ENCODE data around the gene PLAC8. TPM values are rescaled to one million over a fixed set of nuclear protein-coding genes. Genes with fewer than 3 reads are reported as not detected.

PLAC8 gene
- total RNA-seq, 2 experiments from 2014 or later: 249 to 259 TPM

- CTCF ChIA-PET: no interaction called here
- Mint-ChIP-seq H3K36me3 (ENCODE audit: low read depth) (no peaks in the 10 kb centered on the region), H3K27ac (no peak overlapping the region), H3K27me3 (no peaks in the 10 kb centered on the region), H3K4me3 (no peak overlapping the region), H3K9me3 (no peaks in the 10 kb centered on the region), H3K4me1 (ENCODE audit: low read depth) (peaks cover 16% of the 10 kb centered on the region)
- intact Hi-C loops (cut with DNase I, micrococcal nuclease): no loop called here
- H3K4me1 ChIP-seq (ENCODE audit: insufficient read depth, low read length): peaks cover 10% of the 10 kb centered on the region
- H3K27me3 ChIP-seq (ENCODE audit: control insufficient read depth in 1 of 2, insufficient read depth in 2 of 2, low read length in 2 of 2): no peaks in the 10 kb centered on the region
- no peak overlapping the region for H3K4me3 ChIP-seq (ENCODE audit: low read length)
- H3K36me3 ChIP-seq (ENCODE audit: insufficient read depth, low read length): no peaks in the 10 kb centered on the region
- POLR2A ChIA-PET: no interaction called here
- DNase-seq: peak in 1 of 14 experiments; percentile 36
- peaks cover 0 to 4% of the 10 kb centered on the region in 2 experiments for H3K9me3 ChIP-seq (ENCODE audit: control insufficient read depth in 1 of 2, insufficient read depth in 1 of 2, low read length in 2 of 2)
- ATAC-seq (ENCODE audit: poor library complexity): no peak
- no peak overlapping the region for H3K27ac ChIP-seq (ENCODE audit: low read depth in 1 of 2, low read length in 2 of 2)
- TF ChIP-seq, protein P1, sequence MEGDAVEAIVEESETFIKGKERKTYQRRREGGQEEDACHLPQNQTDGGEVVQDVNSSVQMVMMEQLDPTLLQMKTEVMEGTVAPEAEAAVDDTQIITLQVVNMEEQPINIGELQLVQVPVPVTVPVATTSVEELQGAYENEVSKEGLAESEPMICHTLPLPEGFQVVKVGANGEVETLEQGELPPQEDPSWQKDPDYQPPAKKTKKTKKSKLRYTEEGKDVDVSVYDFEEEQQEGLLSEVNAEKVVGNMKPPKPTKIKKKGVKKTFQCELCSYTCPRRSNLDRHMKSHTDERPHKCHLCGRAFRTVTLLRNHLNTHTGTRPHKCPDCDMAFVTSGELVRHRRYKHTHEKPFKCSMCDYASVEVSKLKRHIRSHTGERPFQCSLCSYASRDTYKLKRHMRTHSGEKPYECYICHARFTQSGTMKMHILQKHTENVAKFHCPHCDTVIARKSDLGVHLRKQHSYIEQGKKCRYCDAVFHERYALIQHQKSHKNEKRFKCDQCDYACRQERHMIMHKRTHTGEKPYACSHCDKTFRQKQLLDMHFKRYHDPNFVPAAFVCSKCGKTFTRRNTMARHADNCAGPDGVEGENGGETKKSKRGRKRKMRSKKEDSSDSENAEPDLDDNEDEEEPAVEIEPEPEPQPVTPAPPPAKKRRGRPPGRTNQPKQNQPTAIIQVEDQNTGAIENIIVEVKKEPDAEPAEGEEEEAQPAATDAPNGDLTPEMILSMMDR (IDR thresholded peaks at IDR 0.05): no peak
Observed at GRCh38 chr4:83128240-83128929, 13.9 kb upstream of the PLAC8 start.

DNA sequence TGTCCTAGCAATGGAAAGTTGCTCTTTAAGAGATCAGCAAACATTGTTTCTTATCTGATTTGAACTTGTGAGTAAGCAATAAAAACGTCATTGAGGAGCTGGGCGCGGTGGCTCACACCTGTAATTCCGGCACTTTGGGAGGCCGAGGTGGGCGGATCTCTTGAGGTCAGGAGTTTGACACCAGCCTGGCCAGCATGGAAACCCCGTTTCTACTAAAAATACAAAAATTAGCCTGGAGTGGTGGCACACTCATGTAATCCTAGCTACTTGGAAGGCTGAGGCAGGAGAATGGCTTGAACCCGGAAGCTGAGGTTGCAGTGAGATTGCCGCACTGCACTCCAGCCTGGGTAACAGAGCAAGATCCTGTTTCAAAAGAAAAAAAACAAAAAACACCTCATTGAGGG, 11.2 kb upstream of the PLAC8 start:
- Histone ChIP-seq H3K36me3 (ENCODE audit: insufficient read depth, low read length) (no peaks in the 10 kb centered on the region), H3K4me1 (ENCODE audit: insufficient read depth, low read length) (peaks cover 10% of the 10 kb centered on the region), H3K27ac (ENCODE audit: low read depth in 1 of 2, low read length in 2 of 2) (peak overlapping the region in 1 of 2 donors; percentile 52), H3K4me3 (ENCODE audit: low read length) (peak overlapping the region; percentile 21), H3K9me3 (ENCODE audit: control insufficient read depth in 1 of 2, insufficient read depth in 1 of 2, low read length in 2 of 2) (peaks cover 0 to 4% of the 10 kb centered on the region in 2 experiments), H3K27me3 (ENCODE audit: control insufficient read depth in 1 of 2, insufficient read depth in 2 of 2, low read length in 2 of 2) (no peaks in the 10 kb centered on the region)
- Mint-ChIP-seq H3K4me3 (peak overlapping the region; percentile 75), H3K9me3 (no peaks in the 10 kb centered on the region), H3K27ac (peak overlapping the region; percentile 75), H3K27me3 (no peaks in the 10 kb centered on the region), H3K4me1 (ENCODE audit: low read depth) (peaks cover 16% of the 10 kb centered on the region), H3K36me3 (ENCODE audit: low read depth) (no peaks in the 10 kb centered on the region)
- ChIA-PET CTCF (interaction anchor here (1.1 kb wide), 1 partner anchor 16 kb away, joined by 7 read pairs; no protein-coding TSS in a partner anchor), POLR2A (interaction anchor here (1.1 to 4.2 kb wide), 2 partner anchors 13 to 93 kb away, joined by 8 to 41 read pairs; partner anchors contain the start of gene PLAC8)
- peak in 10 of 14 experiments; percentile 18 to 73 (median 38) for DNase-seq
- intact Hi-C loops (cut with DNase I, micrococcal nuclease): loop anchor here in 1 of 2 experiments (2.0 kb wide), 1 partner anchor 17 kb away; no protein-coding TSS in a partner anchor
- peak; percentile 85 for ATAC-seq (ENCODE audit: poor library complexity)
- TF ChIP-seq, protein P1 (IDR thresholded peaks at IDR 0.05): no peak

DNA sequence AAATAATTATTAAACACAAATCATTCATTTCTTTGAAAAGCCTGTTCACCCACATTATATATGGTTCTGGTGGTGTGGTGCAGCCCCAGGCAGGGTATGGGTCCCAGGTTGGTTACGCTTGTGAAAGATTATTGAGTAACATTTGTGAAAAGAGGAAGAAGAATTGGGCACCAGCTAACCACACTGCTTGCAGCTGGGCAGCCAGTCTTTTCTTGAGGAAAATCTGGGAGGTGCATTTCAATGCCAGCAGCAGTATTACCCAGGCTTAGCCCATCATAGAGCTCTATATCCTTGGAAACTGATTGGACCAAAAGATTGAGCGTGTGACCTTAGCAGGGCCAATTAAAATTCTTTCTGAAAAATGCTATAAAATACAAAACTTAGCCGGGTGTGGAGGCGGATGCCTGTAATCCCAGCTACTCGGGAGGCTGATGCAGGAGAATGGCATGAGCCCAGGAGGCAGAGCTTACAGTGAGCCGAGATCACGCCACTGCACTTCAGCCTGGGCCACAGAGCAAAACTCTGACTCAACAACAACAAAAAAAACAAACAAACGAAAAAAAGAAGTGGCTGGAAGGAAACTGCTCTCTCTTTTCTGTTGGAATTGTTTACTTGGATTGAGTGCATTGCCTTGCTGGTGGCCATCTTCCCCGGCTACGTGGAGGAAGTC, 9.7 kb upstream of the PLAC8 start:
- intact Hi-C loops (cut with DNase I, micrococcal nuclease): no loop called here
- Mint-ChIP-seq H3K27ac (no peak overlapping the region), H3K4me1 (ENCODE audit: low read depth) (peaks cover 16% of the 10 kb centered on the region), H3K9me3 (no peaks in the 10 kb centered on the region), H3K4me3 (no peak overlapping the region), H3K36me3 (ENCODE audit: low read depth) (no peaks in the 10 kb centered on the region), H3K27me3 (no peaks in the 10 kb centered on the region)
- H3K27ac ChIP-seq (ENCODE audit: low read depth in 1 of 2, low read length in 2 of 2): no peak overlapping the region
- peaks cover 10% of the 10 kb centered on the region for H3K4me1 ChIP-seq (ENCODE audit: insufficient read depth, low read length)
- no peaks in the 10 kb centered on the region for H3K27me3 ChIP-seq (ENCODE audit: control insufficient read depth in 1 of 2, insufficient read depth in 2 of 2, low read length in 2 of 2)
- POLR2A ChIA-PET: interaction anchor here (1.2 to 4.2 kb wide), 2 partner anchors 12 to 93 kb away, joined by 3 to 41 read pairs; partner anchors contain the start of gene PLAC8
- peak in 3 of 14 experiments; percentile 15 to 47 (median 44) for DNase-seq
- TF ChIP-seq, protein P1 (IDR thresholded peaks at IDR 0.05): no peak
- no peaks in the 10 kb centered on the region for H3K36me3 ChIP-seq (ENCODE audit: insufficient read depth, low read length)
- no peak for ATAC-seq (ENCODE audit: poor library complexity)
- CTCF ChIA-PET: no interaction called here
- no peak overlapping the region for H3K4me3 ChIP-seq (ENCODE audit: low read length)
- peaks cover 0 to 4% of the 10 kb centered on the region in 2 experiments for H3K9me3 ChIP-seq (ENCODE audit: control insufficient read depth in 1 of 2, insufficient read depth in 1 of 2, low read length in 2 of 2)
